ENCODE measurements around the gene CNDP2.
A peak's percentile ranks its signal among the peaks of the same experiment; 100 is the strongest.

DNA sequence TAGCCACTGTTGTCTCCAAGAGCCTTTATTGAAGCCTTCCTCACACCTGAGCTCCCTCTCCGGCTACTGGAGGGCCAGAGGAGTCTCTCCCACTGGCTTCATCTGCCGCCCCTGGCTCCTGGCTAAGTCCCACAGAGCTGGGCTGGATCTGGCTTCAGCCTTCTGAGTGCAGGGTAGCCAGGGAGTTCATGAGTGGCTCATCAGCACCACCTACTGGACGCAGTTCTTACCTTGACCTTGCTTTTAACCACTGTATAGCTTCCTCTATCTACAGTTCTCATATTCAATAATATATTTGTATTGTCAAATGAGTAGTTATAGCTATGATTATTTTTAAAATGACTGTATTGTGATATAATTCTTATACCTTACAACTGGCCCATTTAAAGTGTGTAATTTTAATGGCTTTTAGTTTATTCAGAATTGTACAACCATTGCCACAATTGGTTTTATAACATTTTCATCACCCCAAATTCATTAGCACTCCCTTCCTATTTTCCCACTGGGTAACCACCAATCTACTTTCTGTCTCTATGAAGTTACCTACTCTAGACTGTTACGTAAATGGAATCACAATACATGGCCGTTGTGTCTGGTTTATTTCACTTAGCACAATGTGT is 55.9 kb downstream of the CNDP2 start:
- TF ChIP-seq, protein P1, sequence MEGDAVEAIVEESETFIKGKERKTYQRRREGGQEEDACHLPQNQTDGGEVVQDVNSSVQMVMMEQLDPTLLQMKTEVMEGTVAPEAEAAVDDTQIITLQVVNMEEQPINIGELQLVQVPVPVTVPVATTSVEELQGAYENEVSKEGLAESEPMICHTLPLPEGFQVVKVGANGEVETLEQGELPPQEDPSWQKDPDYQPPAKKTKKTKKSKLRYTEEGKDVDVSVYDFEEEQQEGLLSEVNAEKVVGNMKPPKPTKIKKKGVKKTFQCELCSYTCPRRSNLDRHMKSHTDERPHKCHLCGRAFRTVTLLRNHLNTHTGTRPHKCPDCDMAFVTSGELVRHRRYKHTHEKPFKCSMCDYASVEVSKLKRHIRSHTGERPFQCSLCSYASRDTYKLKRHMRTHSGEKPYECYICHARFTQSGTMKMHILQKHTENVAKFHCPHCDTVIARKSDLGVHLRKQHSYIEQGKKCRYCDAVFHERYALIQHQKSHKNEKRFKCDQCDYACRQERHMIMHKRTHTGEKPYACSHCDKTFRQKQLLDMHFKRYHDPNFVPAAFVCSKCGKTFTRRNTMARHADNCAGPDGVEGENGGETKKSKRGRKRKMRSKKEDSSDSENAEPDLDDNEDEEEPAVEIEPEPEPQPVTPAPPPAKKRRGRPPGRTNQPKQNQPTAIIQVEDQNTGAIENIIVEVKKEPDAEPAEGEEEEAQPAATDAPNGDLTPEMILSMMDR (IDR thresholded peaks at IDR 0.05), result peak; percentile 66 to 81 (median 79)
- no peak for TF ChIP-seq POLR2A (IDR thresholded peaks at IDR 0.05; ENCODE audit: low read depth)
